ENCODE data around the gene TRMT2A. TPM values are rescaled to one million over a fixed set of nuclear protein-coding genes. Genes with fewer than 3 reads are reported as not detected.

Gene TRMT2A
- total and polyA plus RNA-seq, 2 of the 8 experiments (the other 6 are each of a cell fraction or from before 2014, with no cell fraction given): 44.9 to 50.3 TPM

DNA sequence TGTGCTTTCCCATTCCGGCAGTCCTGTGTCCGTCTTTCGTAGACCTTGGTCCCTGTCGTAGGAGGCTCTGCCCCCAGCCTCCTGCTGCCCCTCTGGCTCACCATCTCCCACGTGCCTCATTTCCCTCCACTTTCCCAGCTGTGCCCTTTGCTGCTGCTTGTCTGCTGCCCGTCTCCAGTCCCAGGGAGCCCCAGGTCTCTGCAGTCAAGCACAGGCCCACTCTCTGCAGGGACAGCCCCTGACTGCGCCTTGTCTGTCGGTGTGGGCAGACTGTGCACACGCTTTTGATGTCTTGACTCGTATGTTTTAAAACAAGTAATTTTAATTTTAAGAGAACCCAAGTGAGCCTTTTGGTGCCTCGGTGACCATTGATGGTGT lies 24.6 kb downstream of the TRMT2A start (continued):
- TF ChIP-seq SP2 (IDR thresholded peaks at IDR 0.05; ENCODE audit: low read length) (no peak), POLR2A (IDR thresholded peaks at IDR 0.05; ENCODE audit: control extremely low read depth in 1 of 2, low read depth in 2 of 2, low read length in 2 of 2) (no peak)
- TF ChIP-seq, protein P1, sequence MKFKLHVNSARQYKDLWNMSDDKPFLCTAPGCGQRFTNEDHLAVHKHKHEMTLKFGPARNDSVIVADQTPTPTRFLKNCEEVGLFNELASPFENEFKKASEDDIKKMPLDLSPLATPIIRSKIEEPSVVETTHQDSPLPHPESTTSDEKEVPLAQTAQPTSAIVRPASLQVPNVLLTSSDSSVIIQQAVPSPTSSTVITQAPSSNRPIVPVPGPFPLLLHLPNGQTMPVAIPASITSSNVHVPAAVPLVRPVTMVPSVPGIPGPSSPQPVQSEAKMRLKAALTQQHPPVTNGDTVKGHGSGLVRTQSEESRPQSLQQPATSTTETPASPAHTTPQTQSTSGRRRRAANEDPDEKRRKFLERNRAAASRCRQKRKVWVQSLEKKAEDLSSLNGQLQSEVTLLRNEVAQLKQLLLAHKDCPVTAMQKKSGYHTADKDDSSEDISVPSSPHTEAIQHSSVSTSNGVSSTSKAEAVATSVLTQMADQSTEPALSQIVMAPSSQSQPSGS (IDR thresholded peaks at IDR 0.05; ENCODE audit: low read length): no peak
